WTC11 (cell line): ENCODE measurements around the gene FAM227A. TPM values are rescaled to one million over a fixed set of nuclear protein-coding genes. Genes with fewer than 3 reads are reported as not detected.

Source experiments
- ATAC-seq: fragments of 200-7000 bp; cut with Tn5 transposase; 2 replicates; pipeline ENCODE4 v1.10.0; 2021; ENCODE audit warnings: mild to moderate bottlenecking, moderate library complexity
- CTCF ChIA-PET: fragments of 300-600 bp; sonication (Branson Sonifier 250); formaldehyde crosslinking; loops from one replicate; lab custom pipeline; 2021; ENCODE audit warnings: antibody characterized with exemption; lab: Charles Lee
- POLR2A ChIA-PET: fragments of 350-600 bp; sonication (Branson Sonifier 250); formaldehyde crosslinking; loops from one replicate; lab custom pipeline; 2021; ENCODE audit warnings: antibody characterized with exemption; lab: Charles Lee
- DNase-seq: peaks from one replicate; pipeline ENCODE4 v3.0.0; 2021; ENCODE audit warnings: low spot score
- H3K27ac Mint-ChIP-seq: 2 replicates; pipeline ENCODE4 v1.8.0; 2021; ENCODE audit warnings: mixed read lengths
- H3K27me3 Mint-ChIP-seq: 2 replicates; pipeline ENCODE4 v1.8.0; 2021; ENCODE audit warnings: low read depth, mild to moderate bottlenecking, moderate library complexity, mixed read lengths
- H3K36me3 Mint-ChIP-seq: 2 replicates; pipeline ENCODE4 v1.8.0; 2021; ENCODE audit warnings: mixed read lengths
- H3K4me1 Mint-ChIP-seq: 2 replicates; pipeline ENCODE4 v1.8.0; 2022; ENCODE audit warnings: mixed read lengths
- H3K4me3 Mint-ChIP-seq: 2 replicates; pipeline ENCODE4 v1.8.0; 2021; ENCODE audit warnings: mild to moderate bottlenecking, moderate library complexity, mixed read lengths
- H3K9me3 Mint-ChIP-seq: 2 replicates; pipeline ENCODE4 v1.8.0; 2021; ENCODE audit warnings: mixed read lengths
- GRHL2 ChIP-seq: fragments of 250-450 bp; sonication (Bioruptor Pico); IDR thresholded peaks from 2 replicates; pipeline ENCODE4 v1.8.0; 2022; ENCODE audit warnings: mild to moderate bottlenecking, moderate library complexity; ENCODE audit not compliant: insufficient replicate concordance, severe bottlenecking
- IRF1 ChIP-seq: sonication (generic); formaldehyde crosslinking; IDR thresholded peaks from 2 replicates; pipeline ENCODE4 v1.8.0; 2023; ENCODE audit warnings: missing genetic modification reagents
- JUN ChIP-seq: sonication (generic); formaldehyde crosslinking; IDR thresholded peaks from 2 replicates; pipeline ENCODE4 v1.8.0; 2023; ENCODE audit warnings: mild to moderate bottlenecking, missing genetic modification reagents
- KAT7 ChIP-seq: sonication (generic); formaldehyde crosslinking; IDR thresholded peaks from 2 replicates; pipeline ENCODE4 v1.8.1; 2023; ENCODE audit warnings: missing genetic modification reagents, mild to moderate bottlenecking, borderline replicate concordance
- MYBL2 ChIP-seq: sonication (generic); formaldehyde crosslinking; IDR thresholded peaks from 2 replicates; pipeline ENCODE4 v1.8.1; 2023; ENCODE audit warnings: mild to moderate bottlenecking, moderate library complexity, missing genetic modification reagents
- NR2C2 ChIP-seq: sonication (generic); formaldehyde crosslinking; IDR thresholded peaks from 2 replicates; pipeline ENCODE4 v1.8.0; 2022; ENCODE audit warnings: mild to moderate bottlenecking, missing genetic modification reagents
- NR3C1 ChIP-seq: sonication (generic); formaldehyde crosslinking; conservative IDR thresholded peaks from 2 replicates; pipeline ENCODE4 v1.8.1; 2023; ENCODE audit warnings: low read depth, mild to moderate bottlenecking, missing genetic modification reagents
- SMAD4 ChIP-seq: sonication (generic); formaldehyde crosslinking; IDR thresholded peaks from 2 replicates; pipeline ENCODE4 v1.8.0; 2022; ENCODE audit warnings: mild to moderate bottlenecking, missing genetic modification reagents
- SOX15 ChIP-seq: fragments of 250-450 bp; sonication (Bioruptor Pico); IDR thresholded peaks from 2 replicates; pipeline ENCODE4 v1.9.0; 2021; ENCODE audit warnings: mild to moderate bottlenecking
- SP1 ChIP-seq: sonication (generic); formaldehyde crosslinking; conservative IDR thresholded peaks from 2 replicates; pipeline ENCODE4 v1.8.1; 2022; ENCODE audit warnings: missing genetic modification reagents
- TCF7 ChIP-seq: sonication (generic); formaldehyde crosslinking; IDR thresholded peaks from 2 replicates; pipeline ENCODE4 v1.8.0; 2022; ENCODE audit warnings: mild to moderate bottlenecking, low read depth, missing genetic modification reagents, moderate library complexity
- USF2 ChIP-seq: sonication (generic); formaldehyde crosslinking; IDR thresholded peaks from 2 replicates; pipeline ENCODE4 v1.8.1; 2023; ENCODE audit warnings: mild to moderate bottlenecking, missing genetic modification reagents, moderate library complexity
- ZBTB21 ChIP-seq: sonication (generic); formaldehyde crosslinking; IDR thresholded peaks from 2 replicates; pipeline ENCODE4 v1.8.1; 2023; ENCODE audit warnings: mild to moderate bottlenecking, missing genetic modification reagents, borderline replicate concordance
- ZBTB43 ChIP-seq: sonication (generic); formaldehyde crosslinking; IDR thresholded peaks from 2 replicates; pipeline ENCODE4 v1.8.1; 2023; ENCODE audit warnings: mild to moderate bottlenecking, missing genetic modification reagents
- ZNF396 ChIP-seq: fragments of 250-450 bp; sonication (Bioruptor Pico); IDR thresholded peaks from 2 replicates; pipeline ENCODE4 v1.8.0; 2021; ENCODE audit warnings: mild to moderate bottlenecking, moderate library complexity, borderline replicate concordance
- ZNF671 ChIP-seq: fragments of 250-450 bp; sonication (Bioruptor Pico); IDR thresholded peaks from 2 replicates; pipeline ENCODE4 v1.8.0; 2021; ENCODE audit warnings: mild to moderate bottlenecking
- total RNA-seq: library from RNA; stranded (reverse); gene quantifications from 3 replicates; pipeline ENCODE4 v1.2.3, GENCODE V29; 2021
- TF ChIP-seq, protein P1 (sequence below): fragments of 250-450 bp; sonication (Bioruptor Pico); IDR thresholded peaks from 2 replicates; pipeline ENCODE4 v1.9.0; 2021; ENCODE audit warnings: mild to moderate bottlenecking
- TF ChIP-seq, protein P2 (sequence below): fragments of 200-600 bp; IDR thresholded peaks from 2 replicates; pipeline ENCODE4 v1.8.0; 2022; ENCODE audit warnings: antibody characterized with exemption
- TF ChIP-seq, protein P3 (sequence below): fragments of 250-450 bp; sonication (Bioruptor Pico); IDR thresholded peaks from 2 replicates; pipeline ENCODE4 v1.9.0; 2021; ENCODE audit warnings: mild to moderate bottlenecking, borderline replicate concordance

The FAM227A gene
- total RNA-seq, 1 experiment from 2014 or later: 3.8 TPM

- no peak for TF ChIP-seq KAT7
- TF ChIP-seq ZBTB21 (CRISPR knock-in tag): no peak
- no peak for TF ChIP-seq NR3C1
- TF ChIP-seq, protein P1, sequence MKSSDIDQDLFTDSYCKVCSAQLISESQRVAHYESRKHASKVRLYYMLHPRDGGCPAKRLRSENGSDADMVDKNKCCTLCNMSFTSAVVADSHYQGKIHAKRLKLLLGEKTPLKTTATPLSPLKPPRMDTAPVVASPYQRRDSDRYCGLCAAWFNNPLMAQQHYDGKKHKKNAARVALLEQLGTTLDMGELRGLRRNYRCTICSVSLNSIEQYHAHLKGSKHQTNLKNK (CRISPR knock-in tag): no peak
- no peak for TF ChIP-seq TCF7
- TF ChIP-seq USF2 (CRISPR knock-in tag): no peak
- TF ChIP-seq, protein P2, sequence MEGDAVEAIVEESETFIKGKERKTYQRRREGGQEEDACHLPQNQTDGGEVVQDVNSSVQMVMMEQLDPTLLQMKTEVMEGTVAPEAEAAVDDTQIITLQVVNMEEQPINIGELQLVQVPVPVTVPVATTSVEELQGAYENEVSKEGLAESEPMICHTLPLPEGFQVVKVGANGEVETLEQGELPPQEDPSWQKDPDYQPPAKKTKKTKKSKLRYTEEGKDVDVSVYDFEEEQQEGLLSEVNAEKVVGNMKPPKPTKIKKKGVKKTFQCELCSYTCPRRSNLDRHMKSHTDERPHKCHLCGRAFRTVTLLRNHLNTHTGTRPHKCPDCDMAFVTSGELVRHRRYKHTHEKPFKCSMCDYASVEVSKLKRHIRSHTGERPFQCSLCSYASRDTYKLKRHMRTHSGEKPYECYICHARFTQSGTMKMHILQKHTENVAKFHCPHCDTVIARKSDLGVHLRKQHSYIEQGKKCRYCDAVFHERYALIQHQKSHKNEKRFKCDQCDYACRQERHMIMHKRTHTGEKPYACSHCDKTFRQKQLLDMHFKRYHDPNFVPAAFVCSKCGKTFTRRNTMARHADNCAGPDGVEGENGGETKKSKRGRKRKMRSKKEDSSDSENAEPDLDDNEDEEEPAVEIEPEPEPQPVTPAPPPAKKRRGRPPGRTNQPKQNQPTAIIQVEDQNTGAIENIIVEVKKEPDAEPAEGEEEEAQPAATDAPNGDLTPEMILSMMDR: no peak
- TF ChIP-seq JUN: no peak
- TF ChIP-seq SP1: no peak
- no peak for TF ChIP-seq ZBTB43 (CRISPR knock-in tag)
- TF ChIP-seq ZNF671 (CRISPR knock-in tag): no peak
- TF ChIP-seq, protein P3, sequence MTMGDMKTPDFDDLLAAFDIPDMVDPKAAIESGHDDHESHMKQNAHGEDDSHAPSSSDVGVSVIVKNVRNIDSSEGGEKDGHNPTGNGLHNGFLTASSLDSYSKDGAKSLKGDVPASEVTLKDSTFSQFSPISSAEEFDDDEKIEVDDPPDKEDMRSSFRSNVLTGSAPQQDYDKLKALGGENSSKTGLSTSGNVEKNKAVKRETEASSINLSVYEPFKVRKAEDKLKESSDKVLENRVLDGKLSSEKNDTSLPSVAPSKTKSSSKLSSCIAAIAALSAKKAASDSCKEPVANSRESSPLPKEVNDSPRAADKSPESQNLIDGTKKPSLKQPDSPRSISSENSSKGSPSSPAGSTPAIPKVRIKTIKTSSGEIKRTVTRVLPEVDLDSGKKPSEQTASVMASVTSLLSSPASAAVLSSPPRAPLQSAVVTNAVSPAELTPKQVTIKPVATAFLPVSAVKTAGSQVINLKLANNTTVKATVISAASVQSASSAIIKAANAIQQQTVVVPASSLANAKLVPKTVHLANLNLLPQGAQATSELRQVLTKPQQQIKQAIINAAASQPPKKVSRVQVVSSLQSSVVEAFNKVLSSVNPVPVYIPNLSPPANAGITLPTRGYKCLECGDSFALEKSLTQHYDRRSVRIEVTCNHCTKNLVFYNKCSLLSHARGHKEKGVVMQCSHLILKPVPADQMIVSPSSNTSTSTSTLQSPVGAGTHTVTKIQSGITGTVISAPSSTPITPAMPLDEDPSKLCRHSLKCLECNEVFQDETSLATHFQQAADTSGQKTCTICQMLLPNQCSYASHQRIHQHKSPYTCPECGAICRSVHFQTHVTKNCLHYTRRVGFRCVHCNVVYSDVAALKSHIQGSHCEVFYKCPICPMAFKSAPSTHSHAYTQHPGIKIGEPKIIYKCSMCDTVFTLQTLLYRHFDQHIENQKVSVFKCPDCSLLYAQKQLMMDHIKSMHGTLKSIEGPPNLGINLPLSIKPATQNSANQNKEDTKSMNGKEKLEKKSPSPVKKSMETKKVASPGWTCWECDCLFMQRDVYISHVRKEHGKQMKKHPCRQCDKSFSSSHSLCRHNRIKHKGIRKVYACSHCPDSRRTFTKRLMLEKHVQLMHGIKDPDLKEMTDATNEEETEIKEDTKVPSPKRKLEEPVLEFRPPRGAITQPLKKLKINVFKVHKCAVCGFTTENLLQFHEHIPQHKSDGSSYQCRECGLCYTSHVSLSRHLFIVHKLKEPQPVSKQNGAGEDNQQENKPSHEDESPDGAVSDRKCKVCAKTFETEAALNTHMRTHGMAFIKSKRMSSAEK (CRISPR knock-in tag): no peak
- TF ChIP-seq SOX15 (CRISPR knock-in tag): no peak
- TF ChIP-seq, all 79 proteins: peak for 0
These were observed 48.5 kb downstream of the FAM227A start (continued) for GRCh38 chr22:38607680-38608079.

DNA sequence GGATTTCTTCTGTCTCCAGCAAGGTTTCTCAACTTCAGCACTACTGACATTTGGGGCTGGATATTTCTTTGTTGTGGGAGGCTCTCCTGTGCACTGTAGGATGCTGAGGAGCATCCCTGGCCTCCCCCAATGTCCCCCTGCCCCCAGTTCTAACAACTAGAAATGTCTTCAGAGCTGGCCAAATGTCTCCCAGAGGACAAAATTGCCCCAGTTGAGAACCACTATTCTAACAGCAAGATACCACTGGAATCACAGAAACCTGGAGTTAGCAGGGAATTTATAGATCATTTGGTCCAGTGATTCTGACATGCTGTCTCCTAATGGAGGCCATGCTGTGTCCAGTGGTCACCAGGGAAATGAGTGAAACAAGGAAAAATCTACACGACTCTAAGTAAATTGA is 54.0 kb downstream of the FAM227A start:
- H3K27me3 Mint-ChIP-seq: no peaks in the 10 kb centered on the region
- H3K9me3 Mint-ChIP-seq: no peaks in the 10 kb centered on the region
- H3K36me3 Mint-ChIP-seq: no peaks in the 10 kb centered on the region
- no peak overlapping the region for H3K4me3 Mint-ChIP-seq
- TF ChIP-seq MYBL2 (CRISPR knock-in tag) (no peak), SMAD4 (CRISPR knock-in tag) (no peak), GRHL2 (CRISPR knock-in tag) (no peak), ZNF396 (CRISPR knock-in tag) (no peak), SOX15 (CRISPR knock-in tag) (no peak), IRF1 (no peak), NR2C2 (CRISPR knock-in tag) (no peak)
- ChIA-PET CTCF (no interaction called here), POLR2A (interaction anchor here (0.6 kb wide), 1 partner anchor 110 kb away, joined by 5 read pairs; no protein-coding TSS in a partner anchor)
- DNase-seq: no peak
- no peaks in the 10 kb centered on the region for H3K4me1 Mint-ChIP-seq
- H3K27ac Mint-ChIP-seq: no peak overlapping the region
- no peak for ATAC-seq
